Activated effector memory CD4-positive, alpha-beta T cell treated with anti-CD3 and anti-CD28 coated beads, Interleukin-2, amount 50 U/mL, for 16 hours (primary cell): Measurements from ENCODE around the gene SEMA4F.
"Not testable (repeated sequence)": the region's sequence is repeated elsewhere in the genome, so short reads cannot be mapped to it uniquely, and the experiment has no call there.

ENCODE experiments used
- DNase-seq: peaks from one replicate; pipeline ENCODE4 v3.0.0-alpha.2; 2020

SEMA4F gene, protein sequence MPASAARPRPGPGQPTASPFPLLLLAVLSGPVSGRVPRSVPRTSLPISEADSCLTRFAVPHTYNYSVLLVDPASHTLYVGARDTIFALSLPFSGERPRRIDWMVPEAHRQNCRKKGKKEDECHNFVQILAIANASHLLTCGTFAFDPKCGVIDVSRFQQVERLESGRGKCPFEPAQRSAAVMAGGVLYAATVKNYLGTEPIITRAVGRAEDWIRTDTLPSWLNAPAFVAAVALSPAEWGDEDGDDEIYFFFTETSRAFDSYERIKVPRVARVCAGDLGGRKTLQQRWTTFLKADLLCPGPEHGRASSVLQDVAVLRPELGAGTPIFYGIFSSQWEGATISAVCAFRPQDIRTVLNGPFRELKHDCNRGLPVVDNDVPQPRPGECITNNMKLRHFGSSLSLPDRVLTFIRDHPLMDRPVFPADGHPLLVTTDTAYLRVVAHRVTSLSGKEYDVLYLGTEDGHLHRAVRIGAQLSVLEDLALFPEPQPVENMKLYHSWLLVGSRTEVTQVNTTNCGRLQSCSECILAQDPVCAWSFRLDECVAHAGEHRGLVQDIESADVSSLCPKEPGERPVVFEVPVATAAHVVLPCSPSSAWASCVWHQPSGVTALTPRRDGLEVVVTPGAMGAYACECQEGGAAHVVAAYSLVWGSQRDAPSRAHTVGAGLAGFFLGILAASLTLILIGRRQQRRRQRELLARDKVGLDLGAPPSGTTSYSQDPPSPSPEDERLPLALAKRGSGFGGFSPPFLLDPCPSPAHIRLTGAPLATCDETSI

GRCh38 chr2:74653985-74654882 is at the start of gene SEMA4F:
Gene SEMA4F (plus strand): TSS chr2:74654247. CDS start chr2:74654377, 130 bp downstream.
- peak; percentile 98 for DNase-seq

- no peak for DNase-seq
These were observed 47.1 kb upstream of the SEMA4F start for GRCh38 chr2:74606927-74607326.

- DNase-seq: no peak
These were observed 36.9 kb upstream of the SEMA4F start for GRCh38 chr2:74617122-74617521.

DNA sequence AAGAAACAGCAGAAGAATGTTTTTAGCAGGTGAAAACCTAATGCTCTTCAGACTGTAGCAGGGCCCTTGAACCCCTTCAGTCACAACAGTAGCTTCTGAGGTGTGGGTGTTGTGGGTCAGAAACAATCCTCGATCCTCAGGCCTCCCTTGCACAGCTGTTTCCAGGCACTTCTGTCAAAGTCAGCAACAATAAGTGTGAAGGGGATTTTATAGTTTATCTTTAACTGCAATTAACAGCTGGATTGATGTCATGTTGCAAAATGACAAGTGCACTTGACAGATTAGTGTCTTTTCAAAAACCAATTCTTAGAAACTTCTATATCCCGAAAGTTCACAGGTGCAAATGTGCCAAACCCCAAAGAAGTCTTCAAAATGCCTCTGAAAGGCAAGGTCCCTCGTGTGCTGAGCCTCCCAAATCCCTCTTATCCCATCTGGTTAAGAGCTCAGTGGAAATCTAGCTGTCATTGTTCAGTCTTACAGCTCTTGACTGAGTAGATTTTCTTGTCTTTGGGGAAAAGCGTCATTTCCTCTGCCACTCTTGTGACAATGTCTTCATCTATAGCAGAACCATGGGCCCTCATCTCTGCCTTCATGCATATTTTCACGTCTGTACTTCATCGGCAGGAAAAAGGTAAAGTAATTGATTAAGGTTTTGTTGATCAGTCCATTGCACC is 35.5 kb upstream of the SEMA4F start:
- no peak for DNase-seq

DNA sequence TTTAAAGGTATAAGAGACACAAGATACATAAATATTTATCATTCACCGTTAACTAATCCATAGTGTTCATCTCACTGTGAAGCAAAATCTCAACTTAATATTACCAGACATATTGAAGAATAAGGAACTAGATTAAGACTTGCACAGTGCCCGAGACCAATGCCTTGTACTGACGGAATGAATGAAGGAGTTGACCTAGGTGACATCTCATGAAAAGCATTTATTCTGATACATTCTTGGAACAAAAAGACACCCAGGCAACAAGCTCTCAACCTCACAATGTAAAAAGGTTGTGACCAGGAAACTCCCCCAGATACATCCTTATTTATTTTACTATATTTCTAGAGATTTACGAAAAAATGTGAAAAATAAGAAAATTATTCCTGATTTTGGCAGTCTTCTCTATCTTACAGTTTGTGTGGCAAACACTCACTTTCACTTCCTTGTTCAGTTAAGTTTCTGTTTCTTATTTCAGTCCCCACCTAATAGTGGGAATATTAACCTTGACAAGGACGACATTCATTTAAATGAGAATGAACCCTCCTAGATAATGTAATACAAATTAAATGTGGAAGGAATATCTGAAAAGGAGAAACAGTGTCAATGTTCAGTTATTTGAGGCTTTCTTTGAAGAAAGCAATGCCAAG is 34.3 kb upstream of the SEMA4F start:
- DNase-seq: no peak

- no peak for DNase-seq
These were observed 33.4 kb upstream of the SEMA4F start for GRCh38 chr2:74620671-74621070.

- DNase-seq: no peak
These were observed 28.2 kb upstream of the SEMA4F start for GRCh38 chr2:74625658-74626425.

- DNase-seq: no peak
These were observed 25.4 kb upstream of the SEMA4F start for GRCh38 chr2:74628538-74629105.

GRCh38 chr2:74630454-74630853 is 23.6 kb upstream of the SEMA4F start:
- not testable (repeated sequence) for DNase-seq

- no peak for DNase-seq
These were observed 21.7 kb upstream of the SEMA4F start for GRCh38 chr2:74632209-74632938.

GRCh38 chr2:74632939-74633312 is 21.1 kb upstream of the SEMA4F start:
- DNase-seq: no peak

DNA sequence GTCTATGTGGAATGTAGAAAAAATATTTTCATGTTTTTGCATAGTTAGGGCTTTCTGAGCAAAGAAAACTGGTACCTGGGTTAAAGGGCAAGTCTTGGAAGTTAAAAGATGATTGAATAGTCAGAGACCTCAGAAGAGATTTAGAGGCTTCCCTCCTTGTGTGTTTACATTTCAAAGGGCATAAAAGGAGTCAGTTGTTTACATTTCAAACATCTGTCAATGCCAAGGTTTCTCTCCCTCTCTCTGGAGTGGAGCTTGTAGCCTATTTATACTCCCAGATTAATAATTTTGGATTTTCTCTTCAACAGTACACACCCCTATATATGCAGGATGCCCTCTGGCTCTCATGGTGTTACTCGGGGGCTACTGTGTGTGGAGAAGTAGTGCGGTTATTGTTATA is 14.5 kb upstream of the SEMA4F start:
- DNase-seq: no peak

GRCh38 chr2:74645344-74645743 is 8.7 kb upstream of the SEMA4F start:
- no peak for DNase-seq

- no peak for DNase-seq
These were observed 7.8 kb upstream of the SEMA4F start for GRCh38 chr2:74646201-74646600.

- DNase-seq: no peak
These were observed 7.1 kb upstream of the SEMA4F start for GRCh38 chr2:74646834-74647482.

- no peak for DNase-seq
These were observed 6.0 kb upstream of the SEMA4F start, which contains the start of gene M1AP for GRCh38 chr2:74648009-74648443. Gene M1AP (minus strand): TSS chr2:74648330. CDS start chr2:74640275, 8,055 bp downstream.

GRCh38 chr2:74653589-74653984 is 460 bp upstream of the SEMA4F start:
- DNase-seq: no peak

GRCh38 chr2:74655579-74655978 is 1.5 kb downstream of the SEMA4F start:
- no peak for DNase-seq

DNA sequence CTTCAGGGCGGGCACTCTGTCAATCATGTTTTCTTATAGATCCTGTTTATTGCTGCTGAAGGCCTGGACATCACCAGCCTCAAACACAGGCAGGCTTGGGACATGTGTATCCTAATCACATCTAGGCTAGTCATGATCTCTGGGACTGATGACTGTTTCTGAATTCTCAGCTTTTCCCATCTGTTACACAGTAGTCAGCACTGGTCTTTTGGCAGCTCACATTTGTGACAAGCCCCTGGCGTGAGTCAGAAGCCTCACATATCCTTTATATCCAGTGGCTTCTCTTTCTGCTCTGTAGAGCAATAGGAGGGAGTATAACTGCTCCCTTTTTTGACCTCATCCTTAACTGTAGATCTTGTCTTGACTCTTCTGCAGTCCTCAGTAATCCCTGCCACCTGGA is 4.5 kb downstream of the SEMA4F start:
- DNase-seq: no peak
